ENCODE results near the gene SNX20. TPM values are rescaled to one million over a fixed set of nuclear protein-coding genes. Genes with fewer than 3 reads are reported as not detected.

The SNX20 gene
- total and polyA plus RNA-seq, 2 of the 13 experiments (the other 11 are each of a cell fraction or from before 2014, with no cell fraction given) = not detected

DNA sequence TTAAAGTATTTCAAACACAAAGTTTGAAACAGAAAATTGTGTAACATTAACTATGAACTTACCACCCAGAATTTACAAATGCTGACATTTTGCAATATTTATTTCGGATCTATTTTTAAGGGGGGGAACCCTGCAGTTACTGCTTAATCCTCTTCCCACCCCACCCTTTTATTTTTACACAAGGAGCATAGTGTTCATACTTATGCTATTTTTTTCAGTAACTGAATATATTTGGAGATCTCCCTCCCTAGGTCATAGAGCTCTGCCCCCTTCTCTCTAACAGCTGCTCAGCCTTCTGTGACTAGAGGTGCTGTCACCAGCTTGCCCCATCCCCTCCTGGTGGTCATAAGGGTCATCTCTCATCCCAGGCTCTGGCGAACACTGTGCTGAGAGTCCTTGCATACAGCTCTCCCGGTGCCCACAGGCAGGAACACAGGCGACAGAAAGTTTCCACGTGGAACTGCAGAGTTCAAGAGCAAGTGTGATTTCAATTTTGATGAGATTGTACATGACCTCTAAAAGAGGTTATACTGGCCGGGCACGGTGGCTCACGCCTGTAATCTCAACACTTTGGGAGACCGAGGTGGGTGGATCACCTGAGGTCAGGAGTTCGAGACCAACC lies 44.2 kb downstream of the SNX20 start:
- Histone ChIP-seq H4K20me1 (ENCODE audit: insufficient read depth, low read length) (peaks cover 30% of the 10 kb centered on the region), H3K9ac (ENCODE audit: insufficient read depth, low read depth, low read length) (no peak overlapping the region), H3K36me3 (replicated peaks in 1 of 2; ENCODE audit: control insufficient read depth in 1 of 2, insufficient read depth in 2 of 2, low read length in 2 of 2) (peaks cover 12 to 26% of the 10 kb centered on the region in 2 experiments), H3K9me3 (ENCODE audit: low read length) (no peaks in the 10 kb centered on the region), H3K27me3 (ENCODE audit: control insufficient read depth in 1 of 2, insufficient read depth in 2 of 2, low read length in 2 of 2) (no peaks in the 10 kb centered on the region), H3K4me1 (ENCODE audit: insufficient read depth, low read length) (peaks cover 6% of the 10 kb centered on the region), H3K79me2 (ENCODE audit: insufficient read depth, low read length) (no peaks in the 10 kb centered on the region), H3K4me3 (replicated peaks in 1 of 3; ENCODE audit: insufficient read depth in 1 of 3, low read depth in 2 of 3, low read length in 3 of 3) (no peak overlapping the region), H2AFZ (ENCODE audit: low read length) (no peak overlapping the region), H3K27ac (ENCODE audit: extremely low read length, insufficient read depth, low read length) (no peak overlapping the region), H3K4me2 (ENCODE audit: low read depth, low read length) (no peak overlapping the region)
- FAIRE-seq (no peak), DNase-seq (ENCODE audit: low spot score) (peak; percentile 48), ATAC-seq (peak; percentile 20)
- 89% methylated on average over 10 of the region's 10 CpGs for WGBS (ENCODE audit: low lambda C conversion rate)
- no TSS peak for BruUV-seq (replicated peaks)
- in situ Hi-C loops (cut with HindIII; ENCODE audit: extremely low pct_ligation_motif_present, low pct_unique_long_range_greater_than_20kb) = no loop called here
- ChIA-PET POLR2A (interaction anchor here (1.2 kb wide), 1 partner anchor 29 kb away, joined by 3 read pairs; no protein-coding TSS in a partner anchor), CTCF (ENCODE audit: low intra/inter-chr PET ratio, low total read pairs) (no interaction called here)
- intact Hi-C loops (cut with micrococcal nuclease; ENCODE audit: unreplicated experiment) = no loop called here
- TF ChIP-seq, protein P1, sequence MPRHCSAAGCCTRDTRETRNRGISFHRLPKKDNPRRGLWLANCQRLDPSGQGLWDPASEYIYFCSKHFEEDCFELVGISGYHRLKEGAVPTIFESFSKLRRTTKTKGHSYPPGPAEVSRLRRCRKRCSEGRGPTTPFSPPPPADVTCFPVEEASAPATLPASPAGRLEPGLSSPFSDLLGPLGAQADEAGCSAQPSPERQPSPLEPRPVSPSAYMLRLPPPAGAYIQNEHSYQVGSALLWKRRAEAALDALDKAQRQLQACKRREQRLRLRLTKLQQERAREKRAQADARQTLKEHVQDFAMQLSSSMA (CRISPR knock-in tag; IDR thresholded peaks at IDR 0.05) = no peak
- TF ChIP-seq CEBPB (IDR thresholded peaks at IDR 0.05; ENCODE audit: borderline replicate concordance, low read depth, low read length) = 0 out of 2 replicates have a peak, but pooled peaks have one; percentile 16
- peak; percentile 42; the same call in 1 of the 2 replicates for TF ChIP-seq ZNF326 (CRISPR knock-in tag; IDR thresholded peaks at IDR 0.05; ENCODE audit: borderline replicate concordance)
- TF ChIP-seq KAT2B (IDR thresholded peaks at IDR 0.05; ENCODE audit: borderline replicate concordance, low read depth, low read length) = no peak
- 0 out of 2 replicates have a peak, but pooled peaks have one; percentile 16 for TF ChIP-seq ATF1 (CRISPR knock-in tag; IDR thresholded peaks at IDR 0.05)
- 0 out of 2 replicates have a peak, but pooled peaks have one; percentile 10 for TF ChIP-seq ZC3H13 (CRISPR knock-in tag; IDR thresholded peaks at IDR 0.05)
- TF ChIP-seq RBM22 (optimal IDR thresholded peaks at IDR 0.05; ENCODE audit: low read length) = peak; percentile 90
- TF ChIP-seq PHF8 (CRISPR knock-in tag; IDR thresholded peaks at IDR 0.05) = no peak
- TF ChIP-seq, protein P2, sequence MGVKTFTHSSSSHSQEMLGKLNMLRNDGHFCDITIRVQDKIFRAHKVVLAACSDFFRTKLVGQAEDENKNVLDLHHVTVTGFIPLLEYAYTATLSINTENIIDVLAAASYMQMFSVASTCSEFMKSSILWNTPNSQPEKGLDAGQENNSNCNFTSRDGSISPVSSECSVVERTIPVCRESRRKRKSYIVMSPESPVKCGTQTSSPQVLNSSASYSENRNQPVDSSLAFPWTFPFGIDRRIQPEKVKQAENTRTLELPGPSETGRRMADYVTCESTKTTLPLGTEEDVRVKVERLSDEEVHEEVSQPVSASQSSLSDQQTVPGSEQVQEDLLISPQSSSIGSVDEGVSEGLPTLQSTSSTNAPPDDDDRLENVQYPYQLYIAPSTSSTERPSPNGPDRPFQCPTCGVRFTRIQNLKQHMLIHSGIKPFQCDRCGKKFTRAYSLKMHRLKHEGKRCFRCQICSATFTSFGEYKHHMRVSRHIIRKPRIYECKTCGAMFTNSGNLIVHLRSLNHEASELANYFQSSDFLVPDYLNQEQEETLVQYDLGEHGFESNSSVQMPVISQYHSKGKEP (CRISPR knock-in tag; IDR thresholded peaks at IDR 0.05) = no peak
- TF ChIP-seq NFIC (IDR thresholded peaks at IDR 0.05; ENCODE audit: low read length) = 0 out of 2 replicates have a peak, but pooled peaks have one; percentile 23
- TF ChIP-seq, protein P3, sequence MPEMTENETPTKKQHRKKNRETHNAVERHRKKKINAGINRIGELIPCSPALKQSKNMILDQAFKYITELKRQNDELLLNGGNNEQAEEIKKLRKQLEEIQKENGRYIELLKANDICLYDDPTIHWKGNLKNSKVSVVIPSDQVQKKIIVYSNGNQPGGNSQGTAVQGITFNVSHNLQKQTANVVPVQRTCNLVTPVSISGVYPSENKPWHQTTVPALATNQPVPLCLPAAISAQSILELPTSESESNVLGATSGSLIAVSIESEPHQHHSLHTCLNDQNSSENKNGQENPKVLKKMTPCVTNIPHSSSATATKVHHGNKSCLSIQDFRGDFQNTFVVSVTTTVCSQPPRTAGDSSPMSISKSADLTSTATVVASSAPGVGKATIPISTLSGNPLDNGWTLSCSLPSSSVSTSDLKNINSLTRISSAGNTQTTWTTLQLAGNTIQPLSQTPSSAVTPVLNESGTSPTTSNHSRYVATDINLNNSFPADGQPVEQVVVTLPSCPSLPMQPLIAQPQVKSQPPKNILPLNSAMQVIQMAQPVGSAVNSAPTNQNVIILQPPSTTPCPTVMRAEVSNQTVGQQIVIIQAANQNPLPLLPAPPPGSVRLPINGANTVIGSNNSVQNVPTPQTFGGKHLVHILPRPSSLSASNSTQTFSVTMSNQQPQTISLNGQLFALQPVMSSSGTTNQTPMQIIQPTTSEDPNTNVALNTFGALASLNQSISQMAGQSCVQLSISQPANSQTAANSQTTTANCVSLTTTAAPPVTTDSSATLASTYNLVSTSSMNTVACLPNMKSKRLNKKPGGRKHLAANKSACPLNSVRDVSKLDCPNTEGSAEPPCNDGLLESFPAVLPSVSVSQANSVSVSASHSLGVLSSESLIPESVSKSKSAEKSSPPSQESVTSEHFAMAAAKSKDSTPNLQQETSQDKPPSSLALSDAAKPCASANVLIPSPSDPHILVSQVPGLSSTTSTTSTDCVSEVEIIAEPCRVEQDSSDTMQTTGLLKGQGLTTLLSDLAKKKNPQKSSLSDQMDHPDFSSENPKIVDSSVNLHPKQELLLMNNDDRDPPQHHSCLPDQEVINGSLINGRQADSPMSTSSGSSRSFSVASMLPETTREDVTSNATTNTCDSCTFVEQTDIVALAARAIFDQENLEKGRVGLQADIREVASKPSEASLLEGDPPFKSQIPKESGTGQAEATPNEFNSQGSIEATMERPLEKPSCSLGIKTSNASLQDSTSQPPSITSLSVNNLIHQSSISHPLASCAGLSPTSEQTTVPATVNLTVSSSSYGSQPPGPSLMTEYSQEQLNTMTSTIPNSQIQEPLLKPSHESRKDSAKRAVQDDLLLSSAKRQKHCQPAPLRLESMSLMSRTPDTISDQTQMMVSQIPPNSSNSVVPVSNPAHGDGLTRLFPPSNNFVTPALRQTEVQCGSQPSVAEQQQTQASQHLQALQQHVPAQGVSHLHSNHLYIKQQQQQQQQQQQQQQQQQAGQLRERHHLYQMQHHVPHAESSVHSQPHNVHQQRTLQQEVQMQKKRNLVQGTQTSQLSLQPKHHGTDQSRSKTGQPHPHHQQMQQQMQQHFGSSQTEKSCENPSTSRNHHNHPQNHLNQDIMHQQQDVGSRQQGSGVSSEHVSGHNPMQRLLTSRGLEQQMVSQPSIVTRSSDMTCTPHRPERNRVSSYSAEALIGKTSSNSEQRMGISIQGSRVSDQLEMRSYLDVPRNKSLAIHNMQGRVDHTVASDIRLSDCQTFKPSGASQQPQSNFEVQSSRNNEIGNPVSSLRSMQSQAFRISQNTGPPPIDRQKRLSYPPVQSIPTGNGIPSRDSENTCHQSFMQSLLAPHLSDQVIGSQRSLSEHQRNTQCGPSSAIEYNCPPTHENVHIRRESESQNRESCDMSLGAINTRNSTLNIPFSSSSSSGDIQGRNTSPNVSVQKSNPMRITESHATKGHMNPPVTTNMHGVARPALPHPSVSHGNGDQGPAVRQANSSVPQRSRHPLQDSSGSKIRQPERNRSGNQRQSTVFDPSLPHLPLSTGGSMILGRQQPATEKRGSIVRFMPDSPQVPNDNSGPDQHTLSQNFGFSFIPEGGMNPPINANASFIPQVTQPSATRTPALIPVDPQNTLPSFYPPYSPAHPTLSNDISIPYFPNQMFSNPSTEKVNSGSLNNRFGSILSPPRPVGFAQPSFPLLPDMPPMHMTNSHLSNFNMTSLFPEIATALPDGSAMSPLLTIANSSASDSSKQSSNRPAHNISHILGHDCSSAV (CRISPR knock-in tag; IDR thresholded peaks at IDR 0.05; ENCODE audit: borderline replicate concordance) = no peak
- TF ChIP-seq ZFX (CRISPR knock-in tag; IDR thresholded peaks at IDR 0.05; ENCODE audit: low read depth) = 0 out of 2 replicates have a peak, but pooled peaks have one; percentile 3
- no peak for TF ChIP-seq ZSCAN25 (CRISPR knock-in tag; IDR thresholded peaks at IDR 0.05)
- TF ChIP-seq ZNF432 (CRISPR knock-in tag; IDR thresholded peaks at IDR 0.05; ENCODE audit: borderline replicate concordance) = no peak

Data from HepG2 (cell line).